SK-N-SH treated with all-trans-retinoic acid at 6 μM for 48 hours (cell line): Measurements from ENCODE around the gene FARP1.

Experiments used
- ATAC-seq: fragments of 200-7000 bp; cut with Tn5 transposase; 3 replicates; pipeline ENCODE4 v1.9.1; 2020; ENCODE audit warnings: mild to moderate bottlenecking, moderate library complexity
- ARNTL ChIP-seq: fragments of 450-650 bp; formaldehyde crosslinking; IDR thresholded peaks from 2 replicates; pipeline ENCODE4 v1.5.0; 2020; ENCODE audit warnings: low read depth, mild to moderate bottlenecking, moderate library complexity, borderline replicate concordance
- BACH2 ChIP-seq: fragments of 250-450 bp; sonication (Bioruptor Pico); IDR thresholded peaks from 2 replicates; pipeline ENCODE4 v1.9.0; 2021; ENCODE audit warnings: mild to moderate bottlenecking, borderline replicate concordance
- CREB5 ChIP-seq: fragments of 250-450 bp; sonication (Bioruptor Pico); IDR thresholded peaks from 2 replicates; pipeline ENCODE4 v1.5.1; 2020; ENCODE audit warnings: low read depth, mild to moderate bottlenecking, moderate library complexity
- CSRNP3 ChIP-seq: fragments of 250-450 bp; sonication (Bioruptor Pico); IDR thresholded peaks from 2 replicates; pipeline ENCODE4 v1.5.1; 2021; ENCODE audit warnings: mild to moderate bottlenecking, moderate library complexity
- ESRRG ChIP-seq: fragments of 250-450 bp; sonication (Bioruptor Pico); IDR thresholded peaks from 2 replicates; pipeline ENCODE4 v1.6.1; 2021; ENCODE audit warnings: mild to moderate bottlenecking
- GLIS3 ChIP-seq: fragments of 250-450 bp; sonication (Bioruptor Pico); IDR thresholded peaks from 2 replicates; pipeline ENCODE4 v1.5.0; 2020; ENCODE audit warnings: mild to moderate bottlenecking, moderate library complexity
- ISL1 ChIP-seq: fragments of 250-450 bp; sonication (Bioruptor Pico); IDR thresholded peaks from 2 replicates; pipeline ENCODE4 v2.1.2; 2022; ENCODE audit warnings: mild to moderate bottlenecking, moderate library complexity
- OSR1 ChIP-seq: fragments of 250-450 bp; sonication (Bioruptor Pico); IDR thresholded peaks from 2 replicates; pipeline ENCODE4 v1.8.0; 2022; ENCODE audit warnings: moderate library complexity, mild to moderate bottlenecking, inconsistent platforms
- PATZ1 ChIP-seq: fragments of 250-450 bp; sonication (Bioruptor Pico); IDR thresholded peaks from 2 replicates; pipeline ENCODE4 v1.8.0; 2020; ENCODE audit warnings: mild to moderate bottlenecking, moderate library complexity, borderline replicate concordance
- POU6F1 ChIP-seq: fragments of 250-450 bp; sonication (Bioruptor Pico); IDR thresholded peaks from 2 replicates; pipeline ENCODE4 v1.8.0; 2021; ENCODE audit warnings: low read depth, mild to moderate bottlenecking, moderate library complexity, borderline replicate concordance
- PPARA ChIP-seq: fragments of 250-450 bp; sonication (Bioruptor Pico); IDR thresholded peaks from 2 replicates; pipeline ENCODE4 v1.5.0; 2020; ENCODE audit warnings: mild to moderate bottlenecking, borderline replicate concordance
- RARB ChIP-seq: fragments of 250-450 bp; sonication (Bioruptor Pico); IDR thresholded peaks from 2 replicates; pipeline ENCODE4 v1.8.0; 2021; ENCODE audit warnings: mild to moderate bottlenecking, moderate library complexity
- TCF4 ChIP-seq: fragments of 250-450 bp; sonication (Bioruptor Pico); IDR thresholded peaks from 2 replicates; pipeline ENCODE4 v1.8.0; 2021; ENCODE audit warnings: mild to moderate bottlenecking, moderate library complexity, borderline replicate concordance
- TOX ChIP-seq: fragments of 250-450 bp; sonication (Bioruptor Pico); IDR thresholded peaks from 2 replicates; pipeline ENCODE4 v1.8.0; 2021; ENCODE audit warnings: mild to moderate bottlenecking, moderate library complexity, borderline replicate concordance
- ZFP3 ChIP-seq: fragments of 250-450 bp; sonication (Bioruptor Pico); IDR thresholded peaks from 2 replicates; pipeline ENCODE4 v1.5.0; 2020; ENCODE audit warnings: mild to moderate bottlenecking, moderate library complexity
- ZNF565 ChIP-seq: fragments of 450-650 bp; formaldehyde crosslinking; conservative IDR thresholded peaks from 2 replicates; pipeline ENCODE4 v1.5.0; 2020; ENCODE audit warnings: low read depth, mild to moderate bottlenecking, moderate library complexity
- ZNF70 ChIP-seq: fragments of 450-650 bp; formaldehyde crosslinking; IDR thresholded peaks from 2 replicates; pipeline ENCODE4 v1.5.0; 2020; ENCODE audit warnings: mild to moderate bottlenecking, moderate library complexity
- ZNF8 ChIP-seq: fragments of 450-650 bp; formaldehyde crosslinking; IDR thresholded peaks from 2 replicates; pipeline ENCODE4 v1.5.0; 2020; ENCODE audit warnings: mild to moderate bottlenecking, moderate library complexity

The FARP1 gene

GRCh38 chr13:98133946-98134345, 8.9 kb upstream of the FARP1 start (continued):
- TF ChIP-seq POU6F1 (CRISPR knock-in tag) (no peak), ZNF8 (CRISPR knock-in tag) (no peak)

- TF ChIP-seq ARNTL (CRISPR knock-in tag) (no peak), TCF4 (CRISPR knock-in tag) (no peak), CREB5 (no peak), TOX (CRISPR knock-in tag) (no peak), ISL1 (CRISPR knock-in tag) (no peak), BACH2 (no peak), POU6F1 (CRISPR knock-in tag) (no peak), OSR1 (CRISPR knock-in tag) (no peak), CSRNP3 (no peak), GLIS3 (CRISPR knock-in tag) (no peak), PATZ1 (CRISPR knock-in tag) (no peak)
- no peak for ATAC-seq
Measured at GRCh38 chr13:98134901-98135300, 8.0 kb upstream of the FARP1 start.

- no peak for TF ChIP-seq TCF4 (CRISPR knock-in tag)
- no peak for TF ChIP-seq RARB
- TF ChIP-seq GLIS3 (CRISPR knock-in tag): no peak
- TF ChIP-seq CREB5: no peak
- TF ChIP-seq ZFP3 (CRISPR knock-in tag): no peak
- no peak for TF ChIP-seq ESRRG (CRISPR knock-in tag)
- TF ChIP-seq ARNTL (CRISPR knock-in tag): no peak
- TF ChIP-seq ZNF565 (CRISPR knock-in tag): no peak
- TF ChIP-seq PPARA (CRISPR knock-in tag): no peak
- TF ChIP-seq BACH2: no peak
- no peak for TF ChIP-seq ZNF70 (CRISPR knock-in tag)
- TF ChIP-seq PATZ1 (CRISPR knock-in tag): no peak
- TF ChIP-seq OSR1 (CRISPR knock-in tag): no peak
- no peak for ATAC-seq
Measured at GRCh38 chr13:98141091-98141490, 1.8 kb upstream of the FARP1 start.
